ENCODE measurements around the gene VWF. TPM values are rescaled to one million over a fixed set of nuclear protein-coding genes. Genes with fewer than 3 reads are reported as not detected.

VWF gene
- total and polyA plus RNA-seq, 10 of the 15 experiments (the other 5 are each of a cell fraction or from before 2014, with no cell fraction given): 0.08 to 0.23 TPM; not detected in 8

DNA sequence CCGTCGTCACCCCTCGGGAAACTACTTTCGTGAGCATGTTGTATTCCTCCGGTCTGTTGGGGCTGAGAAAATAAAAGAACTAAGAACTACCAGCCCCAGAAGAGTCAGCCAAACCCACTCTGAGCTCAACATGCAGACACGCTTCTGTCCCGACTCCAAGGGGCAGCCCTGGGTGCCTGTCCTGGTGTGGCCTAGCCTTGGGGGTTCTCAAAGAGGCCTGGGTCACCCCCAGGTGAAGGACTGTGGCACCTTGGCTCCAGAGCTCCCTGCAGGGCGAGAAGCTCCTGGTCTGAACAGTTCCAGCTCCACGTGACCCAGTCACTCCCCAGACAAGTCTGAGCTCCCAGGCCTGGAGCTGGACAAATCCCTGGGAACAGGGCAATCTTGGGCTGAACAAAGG, 87.0 kb downstream of the VWF start:
- no peak for TF ChIP-seq HSF1 (IDR thresholded peaks at IDR 0.05; ENCODE audit: low read depth, low read length)
- TF ChIP-seq SREBF1 (IDR thresholded peaks at IDR 0.05; ENCODE audit: low read length): no peak
- TF ChIP-seq STAT3 (IDR thresholded peaks at IDR 0.05; ENCODE audit: low read depth, low read length): no peak
- TF ChIP-seq POLR2AphosphoS5 (IDR thresholded peaks at IDR 0.05; ENCODE audit: low read length): no peak
- TF ChIP-seq SMAD5 (IDR thresholded peaks at IDR 0.05; ENCODE audit: low read depth): no peak
- TF ChIP-seq RAD51 (IDR thresholded peaks at IDR 0.05): no peak
- intact Hi-C loops (cut with micrococcal nuclease; ENCODE audit: unreplicated experiment) (loop anchor here (5.0 kb wide), 1 partner anchor 70 kb away; no protein-coding TSS in a partner anchor), in situ Hi-C loops (cut with MboI) (no loop called here)
- Histone ChIP-seq H3K79me2 (ENCODE audit: control insufficient read depth, insufficient read depth, low read length) (no peaks in the 10 kb centered on the region), H3K27me3 (replicated peaks in 1 of 2; ENCODE audit: control insufficient read depth in 2 of 2, insufficient read depth in 2 of 2, low read length in 1 of 2) (no peaks in the 10 kb centered on the region; a peak in 1 of 4 replicates), H3K4me3 (no peak overlapping the region), H3K9ac (ENCODE audit: control insufficient read depth, insufficient read depth, low read length) (no peak overlapping the region), H3K36me3 (ENCODE audit: control insufficient read depth in 2 of 2, insufficient read depth in 2 of 2, low read length in 1 of 2) (no peaks in the 10 kb centered on the region), H3K9me3 (replicated peaks; ENCODE audit: control insufficient read depth, insufficient read depth, low read length) (no peaks in the 10 kb centered on the region), H2AFZ (ENCODE audit: control insufficient read depth, low read depth, low read length) (no peak overlapping the region), H3K4me2 (ENCODE audit: control insufficient read depth, insufficient read depth) (no peak overlapping the region), H4K20me1 (ENCODE audit: control insufficient read depth, insufficient read depth) (no peaks in the 10 kb centered on the region), H3K4me1 (ENCODE audit: control insufficient read depth, insufficient read depth, low read length) (no peaks in the 10 kb centered on the region), H3K27ac (ENCODE audit: control insufficient read depth, insufficient read depth) (no peak overlapping the region)
- ChIA-PET CTCF (interaction anchor here (0.7 to 13.2 kb wide), 13 partner anchors 7 to 249 kb away, joined by 3 to 256 read pairs (median 3); no protein-coding TSS in a partner anchor), POLR2A (no interaction called here), RAD21 (ENCODE audit: unreplicated experiment) (interaction anchor here (1.1 to 3.4 kb wide), 3 partner anchors 47 to 249 kb away, joined by 4 to 71 read pairs (median 5); no protein-coding TSS in a partner anchor), SMC1A (ENCODE audit: uncharacterized antibody, unreplicated experiment) (interaction anchor here (1.3 to 3.3 kb wide), 3 partner anchors 47 to 247 kb away, joined by 4 to 65 read pairs (median 4); no protein-coding TSS in a partner anchor)
- WGBS (ENCODE audit: insufficient coverage, insufficient replicate concordance, low lambda C conversion rate, missing lambda C conversion rate): 9% methylated on average over 9 of the region's 9 CpGs
- ATAC-seq: no peak
- BruUV-seq (replicated peaks): no TSS peak
- FAIRE-seq: no peak
- DNase-seq (ENCODE audit: low read depth, low spot score): no peak

- Histone ChIP-seq H3K79me2 (ENCODE audit: control insufficient read depth, insufficient read depth, low read length) (no peaks in the 10 kb centered on the region), H3K9ac (ENCODE audit: control insufficient read depth, insufficient read depth, low read length) (no peak overlapping the region), H3K4me3 (no peak overlapping the region), H3K4me1 (ENCODE audit: control insufficient read depth, insufficient read depth, low read length) (no peaks in the 10 kb centered on the region), H4K20me1 (ENCODE audit: control insufficient read depth, insufficient read depth) (no peaks in the 10 kb centered on the region), H3K27me3 (replicated peaks in 1 of 2; ENCODE audit: control insufficient read depth in 2 of 2, insufficient read depth in 2 of 2, low read length in 1 of 2) (no peaks in the 10 kb centered on the region), H3K36me3 (ENCODE audit: control insufficient read depth in 2 of 2, insufficient read depth in 2 of 2, low read length in 1 of 2) (no peaks in the 10 kb centered on the region), H3K27ac (ENCODE audit: control insufficient read depth, insufficient read depth) (no peak overlapping the region), H2AFZ (ENCODE audit: control insufficient read depth, low read depth, low read length) (no peak overlapping the region), H3K9me3 (replicated peaks; ENCODE audit: control insufficient read depth, insufficient read depth, low read length) (no peaks in the 10 kb centered on the region), H3K4me2 (ENCODE audit: control insufficient read depth, insufficient read depth) (no peak overlapping the region)
- intact Hi-C loops (cut with micrococcal nuclease; ENCODE audit: unreplicated experiment) (loop anchor here (5.0 kb wide), 1 partner anchor 69 kb away; no protein-coding TSS in a partner anchor), in situ Hi-C loops (cut with MboI) (no loop called here)
- no TSS peak for BruUV-seq (replicated peaks)
- ChIA-PET POLR2A (no interaction called here), SMC1A (ENCODE audit: uncharacterized antibody, unreplicated experiment) (no interaction called here), RAD21 (ENCODE audit: unreplicated experiment) (no interaction called here), CTCF (interaction anchor here (1.9 to 13.2 kb wide), 2 partner anchors 10 to 44 kb away, joined by 8 to 256 read pairs; no protein-coding TSS in a partner anchor)
- no peak for ATAC-seq
- no peak for DNase-seq (ENCODE audit: low read depth, low spot score)
- 5% methylated on average over 3 of the region's 3 CpGs for WGBS (ENCODE audit: insufficient coverage, insufficient replicate concordance, low lambda C conversion rate, missing lambda C conversion rate)
- no peak for FAIRE-seq
- no peak for TF ChIP-seq MLLT1 (IDR thresholded peaks at IDR 0.05)
- no peak for TF ChIP-seq PML (IDR thresholded peaks at IDR 0.05; ENCODE audit: low read length)
- no peak for TF ChIP-seq NFIC (IDR thresholded peaks at IDR 0.05; ENCODE audit: low read depth, low read length)
- TF ChIP-seq ASH2L (IDR thresholded peaks at IDR 0.05; ENCODE audit: borderline replicate concordance, low read depth): no peak
- TF ChIP-seq FOXK2 (IDR thresholded peaks at IDR 0.05): no peak
- TF ChIP-seq SREBF1 (IDR thresholded peaks at IDR 0.05; ENCODE audit: low read length): no peak
- TF ChIP-seq RAD51 (IDR thresholded peaks at IDR 0.05): no peak
- TF ChIP-seq RUNX3 (IDR thresholded peaks at IDR 0.05; ENCODE audit: low read length): no peak
- TF ChIP-seq CHD4 (IDR thresholded peaks at IDR 0.05): no peak
- TF ChIP-seq CEBPB (IDR thresholded peaks at IDR 0.05; ENCODE audit: borderline replicate concordance in 1 of 2, low read depth in 2 of 2, low read length in 2 of 2): no peak
- no peak for TF ChIP-seq HSF1 (IDR thresholded peaks at IDR 0.05; ENCODE audit: low read depth, low read length)
Measured at GRCh38 chr12:6036509-6036908, 88.0 kb downstream of the VWF start.
